ENCODE data around the gene DPY19L3.

Gene DPY19L3

GRCh38 chr19:32396046-32396652, 9.4 kb upstream of the DPY19L3 start:
- H3K9ac ChIP-seq (ENCODE audit: low read depth, low read length), result no peak overlapping the region
- no peaks in the 10 kb centered on the region for H3K27me3 ChIP-seq (ENCODE audit: insufficient read depth, low read length, poor library complexity)
- no peaks in the 10 kb centered on the region for H3K79me2 ChIP-seq (ENCODE audit: insufficient read depth, low read length)
- H3K4me2 ChIP-seq (ENCODE audit: insufficient read depth, low read length), result no peak overlapping the region
- TF ChIP-seq, protein P1, sequence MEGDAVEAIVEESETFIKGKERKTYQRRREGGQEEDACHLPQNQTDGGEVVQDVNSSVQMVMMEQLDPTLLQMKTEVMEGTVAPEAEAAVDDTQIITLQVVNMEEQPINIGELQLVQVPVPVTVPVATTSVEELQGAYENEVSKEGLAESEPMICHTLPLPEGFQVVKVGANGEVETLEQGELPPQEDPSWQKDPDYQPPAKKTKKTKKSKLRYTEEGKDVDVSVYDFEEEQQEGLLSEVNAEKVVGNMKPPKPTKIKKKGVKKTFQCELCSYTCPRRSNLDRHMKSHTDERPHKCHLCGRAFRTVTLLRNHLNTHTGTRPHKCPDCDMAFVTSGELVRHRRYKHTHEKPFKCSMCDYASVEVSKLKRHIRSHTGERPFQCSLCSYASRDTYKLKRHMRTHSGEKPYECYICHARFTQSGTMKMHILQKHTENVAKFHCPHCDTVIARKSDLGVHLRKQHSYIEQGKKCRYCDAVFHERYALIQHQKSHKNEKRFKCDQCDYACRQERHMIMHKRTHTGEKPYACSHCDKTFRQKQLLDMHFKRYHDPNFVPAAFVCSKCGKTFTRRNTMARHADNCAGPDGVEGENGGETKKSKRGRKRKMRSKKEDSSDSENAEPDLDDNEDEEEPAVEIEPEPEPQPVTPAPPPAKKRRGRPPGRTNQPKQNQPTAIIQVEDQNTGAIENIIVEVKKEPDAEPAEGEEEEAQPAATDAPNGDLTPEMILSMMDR (IDR thresholded peaks at IDR 0.05; ENCODE audit: borderline replicate concordance, extremely low read depth, low read length, poor library complexity, severe bottlenecking), result no peak
- no peak for TF ChIP-seq EZH2 (IDR thresholded peaks at IDR 0.05; ENCODE audit: borderline replicate concordance, low read depth, low read length, severe bottlenecking)
- no peak for ATAC-seq (ENCODE audit: insufficient read depth, low read depth)
- no peaks in the 10 kb centered on the region for H3K4me1 ChIP-seq (ENCODE audit: insufficient read depth, low read length)
- no peak overlapping the region for H2AFZ ChIP-seq (ENCODE audit: low read depth, low read length)
- no peak for DNase-seq
- no peaks in the 10 kb centered on the region for H4K20me1 ChIP-seq (ENCODE audit: insufficient read depth, low read length)
- H3K4me3 ChIP-seq (ENCODE audit: low read depth in 1 of 2, low read length in 2 of 2), result no peak overlapping the region
- H3K36me3 ChIP-seq (ENCODE audit: insufficient read depth, low read length), result no peaks in the 10 kb centered on the region
- H3K9me3 ChIP-seq (ENCODE audit: insufficient read depth, low read length, severe bottlenecking), result no peaks in the 10 kb centered on the region
- H3K27ac ChIP-seq (ENCODE audit: low read length), result no peak overlapping the region

DNA sequence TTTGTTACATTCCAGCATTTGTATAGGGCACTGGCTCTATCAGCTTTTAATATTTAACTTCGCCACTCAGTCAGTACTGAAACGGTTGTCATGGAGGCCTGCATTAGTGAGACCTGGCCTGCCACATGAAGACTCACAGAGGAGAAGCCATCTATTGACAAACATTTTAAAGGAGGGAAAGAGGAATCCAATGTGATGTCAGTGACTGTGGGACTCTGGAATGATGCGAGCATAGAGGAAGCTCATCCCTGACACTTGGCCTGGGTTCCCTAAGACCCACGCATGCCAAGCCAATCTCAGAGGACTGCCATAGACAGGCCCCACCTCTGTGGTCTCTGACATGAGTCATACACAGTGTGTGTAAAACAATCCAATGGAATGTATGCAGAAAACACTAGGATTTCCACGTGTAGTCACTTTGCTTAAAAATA, 7.9 kb upstream of the DPY19L3 start:
- H3K79me2 ChIP-seq (ENCODE audit: insufficient read depth, low read length), result no peaks in the 10 kb centered on the region
- DNase-seq (no peak), ATAC-seq (ENCODE audit: insufficient read depth, low read depth) (no peak)
- H2AFZ ChIP-seq (ENCODE audit: low read depth, low read length), result no peak overlapping the region
- no peaks in the 10 kb centered on the region for H4K20me1 ChIP-seq (ENCODE audit: insufficient read depth, low read length)
- no peak overlapping the region for H3K9ac ChIP-seq (ENCODE audit: low read depth, low read length)
- H3K9me3 ChIP-seq (ENCODE audit: insufficient read depth, low read length, severe bottlenecking), result no peaks in the 10 kb centered on the region
- no peak for TF ChIP-seq EZH2 (IDR thresholded peaks at IDR 0.05; ENCODE audit: borderline replicate concordance, low read depth, low read length, severe bottlenecking)
- TF ChIP-seq, protein P1 (IDR thresholded peaks at IDR 0.05; ENCODE audit: borderline replicate concordance, extremely low read depth, low read length, poor library complexity, severe bottlenecking), result no peak
- no peaks in the 10 kb centered on the region for H3K36me3 ChIP-seq (ENCODE audit: insufficient read depth, low read length)
- no peak overlapping the region for H3K4me2 ChIP-seq (ENCODE audit: insufficient read depth, low read length)
- no peak overlapping the region for H3K4me3 ChIP-seq (ENCODE audit: low read depth in 1 of 2, low read length in 2 of 2)
- H3K27ac ChIP-seq (ENCODE audit: low read length), result no peak overlapping the region
- no peaks in the 10 kb centered on the region for H3K4me1 ChIP-seq (ENCODE audit: insufficient read depth, low read length)
- no peaks in the 10 kb centered on the region for H3K27me3 ChIP-seq (ENCODE audit: insufficient read depth, low read length, poor library complexity)

DNA sequence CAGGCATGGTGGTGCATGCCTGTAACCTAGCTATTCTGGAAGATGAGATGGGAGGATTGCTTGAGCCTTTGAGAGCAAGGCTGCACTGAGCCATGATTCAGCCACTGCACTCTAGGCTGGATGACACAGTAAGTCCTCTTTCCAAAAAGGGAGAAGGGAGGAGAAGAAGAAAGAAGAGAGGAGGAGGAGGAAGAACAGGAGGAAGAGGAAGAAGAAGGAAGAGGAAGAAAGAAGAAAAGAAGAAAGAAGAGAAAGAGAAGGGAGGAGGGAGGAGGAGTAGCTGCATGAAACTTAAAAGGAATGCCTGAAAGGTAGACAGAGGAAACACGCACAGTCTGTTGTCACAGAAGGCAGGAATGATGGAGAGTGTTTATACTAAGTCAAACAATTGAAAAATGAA, 3.6 kb upstream of the DPY19L3 start:
- H4K20me1 ChIP-seq (ENCODE audit: insufficient read depth, low read length), result no peaks in the 10 kb centered on the region
- no peak for TF ChIP-seq EZH2 (IDR thresholded peaks at IDR 0.05; ENCODE audit: borderline replicate concordance, low read depth, low read length, severe bottlenecking)
- TF ChIP-seq, protein P1 (IDR thresholded peaks at IDR 0.05; ENCODE audit: borderline replicate concordance, extremely low read depth, low read length, poor library complexity, severe bottlenecking), result no peak
- H3K9me3 ChIP-seq (ENCODE audit: insufficient read depth, low read length, severe bottlenecking), result no peaks in the 10 kb centered on the region
- no peaks in the 10 kb centered on the region; the same call in 1 of the 2 replicates for H3K36me3 ChIP-seq (ENCODE audit: insufficient read depth, low read length)
- no peak overlapping the region for H3K4me3 ChIP-seq (ENCODE audit: low read depth in 1 of 2, low read length in 2 of 2)
- H3K4me1 ChIP-seq (ENCODE audit: insufficient read depth, low read length), result peaks cover 26% of the 10 kb centered on the region
- ATAC-seq (ENCODE audit: insufficient read depth, low read depth) (no peak), DNase-seq (no peak)
- no peaks in the 10 kb centered on the region for H3K27me3 ChIP-seq (ENCODE audit: insufficient read depth, low read length, poor library complexity)
- peaks cover 19% of the 10 kb centered on the region for H3K79me2 ChIP-seq (ENCODE audit: insufficient read depth, low read length)
- H3K4me2 ChIP-seq (ENCODE audit: insufficient read depth, low read length), result no peak overlapping the region
- H2AFZ ChIP-seq (ENCODE audit: low read depth, low read length), result no peak overlapping the region
- no peak overlapping the region for H3K9ac ChIP-seq (ENCODE audit: low read depth, low read length)
- H3K27ac ChIP-seq (ENCODE audit: low read length), result no peak overlapping the region
